ENCODE data around the gene LRRTM3.

The LRRTM3 gene

DNA sequence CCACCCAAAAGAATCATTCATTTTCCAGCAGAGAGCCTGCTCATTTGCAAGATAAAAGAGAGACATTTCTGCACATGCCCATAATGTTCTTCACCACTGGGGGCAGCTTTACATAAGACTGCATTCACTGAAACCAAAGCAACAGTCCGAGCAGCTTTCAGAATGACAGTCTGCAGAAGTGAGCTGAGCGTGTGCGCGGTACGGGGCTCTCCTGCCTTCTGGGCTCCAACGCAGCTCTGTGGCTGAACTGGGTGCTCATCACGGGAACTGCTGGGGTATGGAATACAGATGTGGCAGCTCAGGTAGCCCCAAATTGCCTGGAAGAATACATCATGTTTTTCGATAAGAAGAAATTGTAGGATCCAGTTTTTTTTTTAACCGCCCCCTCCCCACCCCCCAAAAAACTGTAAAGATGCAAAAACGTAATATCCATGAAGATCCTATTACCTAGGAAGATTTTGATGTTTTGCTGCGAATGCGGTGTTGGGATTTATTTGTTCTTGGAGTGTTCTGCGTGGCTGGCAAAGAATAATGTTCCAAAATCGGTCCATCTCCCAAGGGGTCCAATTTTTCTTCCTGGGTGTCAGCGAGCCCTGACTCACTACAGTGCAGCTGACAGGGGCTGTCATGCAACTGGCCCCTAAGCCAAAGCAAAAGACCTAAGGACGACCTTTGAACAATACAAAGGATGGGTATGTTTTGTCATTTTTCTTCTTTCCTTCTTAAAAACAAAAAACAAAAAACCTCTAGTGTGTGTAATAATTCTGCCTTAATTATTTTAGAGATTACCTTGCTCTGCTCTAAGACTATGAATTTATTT is at the start of gene LRRTM3:
LRRTM3 (plus strand) TSS at position 141 of the 820 bp plus-strand sequence.
- DNase-seq (ENCODE audit: low read depth in 3 of 3, low spot score in 1 of 3): no peak

DNA sequence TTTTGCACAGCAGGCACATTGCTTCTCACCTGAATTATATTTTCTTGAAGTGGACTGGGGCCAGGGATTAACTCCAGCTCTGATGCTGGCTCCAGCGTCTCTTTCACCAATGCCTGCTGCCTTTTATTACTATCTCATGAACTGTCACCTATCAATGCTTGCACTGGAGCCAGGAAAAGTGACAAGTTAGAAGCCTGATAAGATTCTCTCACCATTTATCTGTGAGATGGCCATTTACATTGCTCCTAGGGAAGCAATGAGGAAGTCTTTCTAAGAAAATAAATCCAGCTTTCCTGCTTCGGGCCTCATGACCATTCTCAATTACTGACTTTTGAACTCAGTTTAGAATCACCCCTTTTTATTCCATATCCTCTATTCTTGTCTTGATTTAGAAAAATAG is 48.5 kb upstream of the LRRTM3 start:
- DNase-seq (ENCODE audit: low read depth in 3 of 3, low spot score in 1 of 3): no peak

DNA sequence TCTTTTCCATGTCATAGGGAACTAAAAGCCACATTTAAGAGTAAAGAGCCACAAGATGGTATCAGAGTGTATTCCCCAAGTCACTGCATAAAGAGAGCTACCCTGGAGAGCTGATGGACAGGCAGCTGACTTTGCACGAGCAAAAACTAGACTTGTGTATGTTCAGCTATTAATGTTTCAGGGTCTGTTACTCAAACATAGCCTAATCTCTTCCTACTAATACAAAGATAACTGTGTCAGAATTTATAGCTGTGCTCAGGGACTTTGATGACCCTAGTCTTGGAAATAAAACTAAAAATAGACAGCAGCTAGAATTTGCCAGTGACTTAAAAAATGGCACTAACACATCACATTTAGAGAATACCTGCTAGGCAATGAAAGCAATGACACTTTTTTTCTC is 45.5 kb upstream of the LRRTM3 start:
- no peak for DNase-seq (ENCODE audit: low read depth in 3 of 3, low spot score in 1 of 3)

DNA sequence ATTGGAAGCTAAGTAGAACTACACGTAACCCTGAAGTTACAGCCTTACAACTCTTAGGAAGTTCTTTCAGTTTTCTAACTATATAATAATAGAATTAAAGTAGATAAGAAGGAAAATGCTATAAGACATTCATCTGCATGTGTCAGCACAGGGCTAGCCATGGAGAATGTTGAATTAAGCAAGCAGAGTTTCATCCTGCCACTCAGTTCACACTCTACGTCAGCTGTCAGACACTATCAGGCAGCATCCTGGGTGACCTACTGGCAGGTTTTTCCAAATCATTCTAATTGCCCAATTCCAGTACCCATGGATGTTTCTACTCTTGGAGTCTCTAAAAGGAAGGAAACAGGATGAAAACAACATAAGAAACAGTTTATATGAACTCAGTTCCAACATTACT is 45.0 kb upstream of the LRRTM3 start:
- no peak for DNase-seq (ENCODE audit: low read depth in 3 of 3, low spot score in 1 of 3)

DNA sequence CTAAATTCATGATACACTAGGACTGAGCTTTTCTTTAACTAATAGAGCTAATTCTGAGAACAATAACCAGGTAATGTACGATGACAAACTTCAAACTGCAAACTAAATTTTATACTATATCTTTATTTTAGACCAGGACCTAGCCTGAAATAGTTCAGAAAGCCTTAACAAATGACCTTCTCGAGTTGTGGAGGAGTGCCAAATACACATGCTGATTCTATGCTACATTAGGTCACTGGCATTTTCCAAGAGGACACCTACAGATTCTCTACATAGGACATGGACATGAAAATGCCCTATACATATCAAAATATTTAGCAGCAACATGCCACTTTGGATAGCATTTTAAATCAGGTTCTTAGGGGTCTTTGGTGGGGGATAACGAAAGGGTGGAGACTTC is 44.0 kb upstream of the LRRTM3 start:
- no peak for DNase-seq (ENCODE audit: low read depth in 3 of 3, low spot score in 1 of 3)

DNA sequence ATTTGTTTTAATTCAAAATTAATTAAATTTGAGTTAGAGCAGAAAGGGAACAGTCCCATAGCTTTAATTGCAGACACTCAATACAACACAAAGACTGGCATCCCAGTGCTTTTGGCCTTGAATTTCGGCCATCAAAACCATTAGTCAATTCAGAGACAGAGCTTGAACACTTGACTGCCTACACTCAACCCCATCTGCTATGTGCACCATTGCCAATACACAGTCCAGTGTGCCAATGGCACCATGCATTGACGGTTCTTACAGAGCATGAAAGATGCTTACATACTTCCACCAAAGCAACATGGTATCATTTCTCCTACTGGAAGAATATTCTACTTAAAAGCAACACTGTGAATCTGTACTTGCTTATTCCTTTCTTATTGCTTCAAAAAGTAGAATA is 43.6 kb upstream of the LRRTM3 start:
- DNase-seq (ENCODE audit: low read depth in 3 of 3, low spot score in 1 of 3): no peak

DNA sequence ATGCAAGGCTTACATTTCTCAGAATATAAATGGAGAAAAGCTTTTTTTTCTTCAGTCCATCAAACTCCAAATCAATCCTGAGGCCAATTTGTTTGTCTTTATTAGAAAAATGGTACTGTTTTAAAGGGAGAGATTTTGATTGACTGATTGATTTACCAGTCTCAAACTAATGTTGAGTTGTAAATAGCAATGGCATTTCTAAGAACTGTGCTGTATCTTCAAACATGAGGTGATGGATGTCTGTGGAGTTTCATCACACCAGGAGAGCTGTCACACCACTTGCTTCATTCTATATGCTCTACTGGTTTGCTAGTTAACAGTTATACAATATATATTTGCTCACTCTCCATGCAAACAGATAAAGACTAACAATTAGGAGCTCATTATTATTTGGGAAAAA is 39.0 kb upstream of the LRRTM3 start:
- DNase-seq (ENCODE audit: low read depth in 3 of 3, low spot score in 1 of 3): no peak

DNA sequence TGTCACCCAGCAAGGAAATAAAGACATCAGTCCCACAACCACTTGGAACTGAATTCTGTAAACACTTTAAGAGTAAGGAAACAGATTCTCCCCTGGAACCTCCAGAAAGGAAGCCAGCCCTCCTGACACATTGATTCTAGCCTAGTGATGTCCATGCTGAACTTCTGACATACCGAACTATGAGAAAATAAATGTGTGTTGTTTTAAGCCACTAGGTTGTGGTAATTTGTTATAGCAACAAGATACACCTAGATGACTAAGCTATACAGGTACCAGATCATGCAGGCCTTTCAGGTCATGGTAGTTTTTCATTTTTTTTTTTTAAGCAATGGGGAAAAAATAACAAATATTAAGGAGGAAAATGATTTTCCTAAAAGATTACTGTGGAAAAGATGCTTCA is 37.6 kb upstream of the LRRTM3 start:
- DNase-seq (ENCODE audit: low read depth in 3 of 3, low spot score in 1 of 3): no peak

DNA sequence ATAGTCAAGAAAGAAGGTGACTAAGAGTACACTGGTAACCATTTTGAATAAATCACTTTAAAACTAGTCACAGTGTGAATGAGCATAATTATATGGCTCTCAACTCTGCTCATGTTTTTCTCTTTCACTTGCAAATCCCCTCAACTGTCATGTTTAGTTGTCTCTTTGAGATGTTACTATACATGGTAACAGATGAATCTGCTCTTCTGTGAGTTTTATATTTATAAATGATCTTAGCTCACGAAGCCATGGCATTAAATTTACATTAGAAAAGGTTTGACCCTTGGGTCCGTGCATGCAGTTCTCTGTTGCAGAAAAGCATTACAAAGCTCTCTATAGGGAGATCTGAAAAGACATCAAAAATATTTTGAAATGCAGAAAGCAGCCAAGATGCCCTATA is 33.0 kb upstream of the LRRTM3 start:
- no peak for DNase-seq (ENCODE audit: low read depth in 3 of 3, low spot score in 1 of 3)

DNA sequence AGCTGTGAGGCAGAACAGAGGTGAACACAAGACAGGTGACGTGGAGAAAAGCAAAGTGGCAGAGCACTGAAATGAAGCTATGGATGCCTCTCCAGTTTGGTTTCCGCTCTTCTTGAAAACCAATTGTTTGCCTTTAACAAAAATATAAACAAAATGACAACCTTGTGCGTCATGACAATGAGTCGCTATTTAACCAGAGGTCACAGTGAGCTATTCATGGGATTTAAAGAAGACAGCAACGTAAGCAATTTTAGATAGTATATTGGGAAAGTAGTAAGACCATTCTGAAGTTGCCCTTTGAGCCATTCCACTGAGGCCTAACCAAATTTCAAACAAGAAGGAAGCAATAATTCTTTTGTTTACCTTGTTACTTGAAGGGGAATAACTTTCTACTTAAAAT is 15.2 kb upstream of the LRRTM3 start:
- DNase-seq (ENCODE audit: low read depth in 3 of 3, low spot score in 1 of 3): no peak

DNA sequence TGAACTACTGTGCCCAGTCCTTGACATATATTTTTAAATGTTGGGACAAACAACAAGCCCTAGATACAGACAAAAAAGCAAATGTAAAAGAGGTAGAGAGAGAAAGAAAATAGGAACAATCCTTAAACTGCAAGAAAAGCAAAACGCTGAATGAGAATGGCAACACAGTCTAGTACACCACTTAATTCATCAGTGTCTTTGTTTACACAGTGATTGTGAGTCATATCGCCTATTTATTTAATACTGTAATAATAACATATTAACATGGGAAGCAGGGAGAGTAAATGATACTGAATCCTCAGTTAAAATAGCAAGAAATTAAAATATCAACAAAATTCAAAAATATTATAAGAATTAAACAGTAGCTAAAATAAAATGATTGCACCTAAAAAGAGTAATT is 9.8 kb upstream of the LRRTM3 start:
- no peak for DNase-seq (ENCODE audit: low read depth in 3 of 3, low spot score in 1 of 3)

DNA sequence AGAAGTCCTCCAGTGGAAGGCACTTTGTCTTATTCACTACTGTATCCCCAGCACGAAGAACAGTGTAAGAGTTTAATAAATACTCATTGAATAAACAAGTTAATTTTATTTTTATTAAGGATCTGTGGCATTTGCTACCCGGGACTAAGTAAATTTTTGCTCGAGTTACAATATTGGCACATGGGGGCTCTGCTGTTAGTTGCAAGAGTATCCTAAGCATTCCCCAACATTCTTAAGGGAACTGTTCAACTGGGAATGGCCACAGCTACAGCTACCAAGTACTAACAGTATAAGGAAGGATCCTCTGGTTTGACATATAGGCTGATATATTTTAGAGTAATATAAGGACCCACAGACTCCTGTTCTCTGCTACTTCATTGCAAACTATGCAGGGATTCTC is 8.7 kb upstream of the LRRTM3 start:
- DNase-seq (ENCODE audit: low read depth in 3 of 3, low spot score in 1 of 3): no peak

DNA sequence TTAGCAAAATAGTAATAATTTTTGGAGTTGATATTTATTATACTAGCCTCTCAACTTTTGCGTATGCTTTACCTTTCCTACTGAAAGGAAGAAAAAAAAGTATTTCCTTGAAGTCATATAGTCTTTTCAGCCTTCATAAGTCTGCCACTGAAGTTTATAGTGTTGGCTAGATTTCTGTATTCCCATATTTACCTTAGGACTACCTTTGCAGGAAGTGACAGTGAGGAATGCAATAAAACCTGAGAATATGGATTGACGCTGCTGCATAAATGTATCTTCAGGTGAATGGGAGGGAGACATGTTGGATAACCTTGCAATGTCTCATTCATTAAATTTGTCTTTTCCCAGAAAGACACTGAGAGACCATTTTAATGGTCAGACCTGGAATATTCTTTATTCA is 6.6 kb upstream of the LRRTM3 start:
- no peak for DNase-seq (ENCODE audit: low read depth in 3 of 3, low spot score in 1 of 3)

DNA sequence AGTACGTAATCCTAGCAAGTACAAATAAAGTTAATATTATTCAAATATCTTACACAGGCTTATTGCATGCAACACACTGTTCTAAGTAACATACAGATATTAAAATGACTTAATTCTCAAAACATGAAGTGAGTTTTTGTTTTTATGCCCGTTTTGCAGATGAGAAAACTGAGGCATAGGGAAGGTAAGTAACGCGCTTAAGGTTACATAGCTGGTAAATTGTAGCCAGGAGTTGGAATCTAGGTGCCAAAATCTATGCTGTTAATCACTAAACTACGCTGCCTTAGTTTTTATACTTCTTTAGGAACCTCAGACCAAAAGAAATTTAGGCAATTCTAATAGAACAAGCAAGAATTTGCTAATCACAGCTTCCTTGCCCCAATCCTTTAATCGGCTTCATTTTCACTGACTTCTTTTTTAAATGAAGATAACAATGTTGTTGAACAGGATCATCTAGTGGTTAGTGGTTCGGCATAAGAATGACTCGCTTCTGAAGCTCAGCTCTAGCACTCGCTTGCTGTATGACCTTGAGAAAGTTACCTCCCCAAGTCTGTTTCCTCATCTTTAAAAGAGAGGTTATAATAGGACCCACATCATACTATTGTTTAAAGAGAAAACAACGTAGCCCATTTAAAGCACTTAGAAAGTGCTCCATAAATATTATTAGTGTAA is 1.0 kb upstream of the LRRTM3 start:
- DNase-seq (ENCODE audit: low read depth in 3 of 3, low spot score in 1 of 3): no peak

DNA sequence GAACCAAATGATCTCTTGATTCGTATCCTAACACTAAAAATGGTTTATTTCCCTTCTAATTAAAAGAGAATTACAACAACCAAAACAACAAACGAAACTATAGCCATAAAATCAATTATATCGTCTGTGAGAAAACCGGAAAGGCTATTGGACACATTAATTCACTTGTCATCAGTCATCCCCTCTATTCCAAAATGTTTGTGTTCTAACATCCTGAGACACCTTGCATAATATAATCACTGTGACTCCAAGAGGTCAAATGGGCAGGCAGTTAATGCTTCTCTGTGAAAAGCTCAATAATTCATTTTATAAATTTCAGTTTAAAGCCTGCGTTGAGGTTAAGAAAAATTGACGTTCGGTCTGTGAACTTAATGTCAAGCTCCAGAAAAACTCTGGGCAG is 463 bp upstream of the LRRTM3 start:
- no peak for DNase-seq (ENCODE audit: low read depth in 3 of 3, low spot score in 1 of 3)

DNA sequence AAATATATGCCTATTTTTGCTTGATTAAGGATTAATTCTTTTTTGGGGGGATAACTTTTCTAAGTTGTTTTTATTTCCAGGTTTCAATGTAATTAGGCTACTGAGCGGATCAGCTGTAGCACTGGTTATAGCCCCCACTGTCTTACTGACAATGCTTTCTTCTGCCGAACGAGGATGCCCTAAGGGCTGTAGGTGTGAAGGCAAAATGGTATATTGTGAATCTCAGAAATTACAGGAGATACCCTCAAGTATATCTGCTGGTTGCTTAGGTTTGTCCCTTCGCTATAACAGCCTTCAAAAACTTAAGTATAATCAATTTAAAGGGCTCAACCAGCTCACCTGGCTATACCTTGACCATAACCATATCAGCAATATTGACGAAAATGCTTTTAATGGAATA is 1.0 kb downstream of the LRRTM3 start:
- no peak for DNase-seq (ENCODE audit: low read depth in 3 of 3, low spot score in 1 of 3)

DNA sequence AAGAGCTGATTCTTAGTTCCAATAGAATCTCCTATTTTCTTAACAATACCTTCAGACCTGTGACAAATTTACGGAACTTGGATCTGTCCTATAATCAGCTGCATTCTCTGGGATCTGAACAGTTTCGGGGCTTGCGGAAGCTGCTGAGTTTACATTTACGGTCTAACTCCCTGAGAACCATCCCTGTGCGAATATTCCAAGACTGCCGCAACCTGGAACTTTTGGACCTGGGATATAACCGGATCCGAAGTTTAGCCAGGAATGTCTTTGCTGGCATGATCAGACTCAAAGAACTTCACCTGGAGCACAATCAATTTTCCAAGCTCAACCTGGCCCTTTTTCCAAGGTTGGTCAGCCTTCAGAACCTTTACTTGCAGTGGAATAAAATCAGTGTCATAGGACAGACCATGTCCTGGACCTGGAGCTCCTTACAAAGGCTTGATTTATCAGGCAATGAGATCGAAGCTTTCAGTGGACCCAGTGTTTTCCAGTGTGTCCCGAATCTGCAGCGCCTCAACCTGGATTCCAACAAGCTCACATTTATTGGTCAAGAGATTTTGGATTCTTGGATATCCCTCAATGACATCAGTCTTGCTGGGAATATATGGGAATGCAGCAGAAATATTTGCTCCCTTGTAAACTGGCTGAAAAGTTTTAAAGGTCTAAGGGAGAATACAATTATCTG is 1.6 kb downstream of the LRRTM3 start:
- DNase-seq (ENCODE audit: low read depth in 3 of 3, low spot score in 1 of 3): no peak

DNA sequence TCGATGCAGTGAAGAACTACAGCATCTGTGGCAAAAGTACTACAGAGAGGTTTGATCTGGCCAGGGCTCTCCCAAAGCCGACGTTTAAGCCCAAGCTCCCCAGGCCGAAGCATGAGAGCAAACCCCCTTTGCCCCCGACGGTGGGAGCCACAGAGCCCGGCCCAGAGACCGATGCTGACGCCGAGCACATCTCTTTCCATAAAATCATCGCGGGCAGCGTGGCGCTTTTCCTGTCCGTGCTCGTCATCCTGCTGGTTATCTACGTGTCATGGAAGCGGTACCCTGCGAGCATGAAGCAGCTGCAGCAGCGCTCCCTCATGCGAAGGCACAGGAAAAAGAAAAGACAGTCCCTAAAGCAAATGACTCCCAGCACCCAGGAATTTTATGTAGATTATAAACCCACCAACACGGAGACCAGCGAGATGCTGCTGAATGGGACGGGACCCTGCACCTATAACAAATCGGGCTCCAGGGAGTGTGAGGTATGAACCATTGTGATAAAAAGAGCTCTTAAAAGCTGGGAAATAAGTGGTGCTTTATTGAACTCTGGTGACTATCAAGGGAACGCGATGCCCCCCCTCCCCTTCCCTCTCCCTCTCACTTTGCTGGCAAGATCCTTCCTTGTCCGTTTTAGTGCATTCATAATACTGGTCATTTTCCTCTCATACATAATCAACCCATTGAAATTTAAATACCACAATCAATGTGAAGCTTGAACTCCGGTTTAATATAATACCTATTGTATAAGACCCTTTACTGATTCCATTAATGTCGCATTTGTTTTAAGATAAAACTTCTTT is 2.3 kb downstream of the LRRTM3 start:
- no peak for DNase-seq (ENCODE audit: low read depth in 3 of 3, low spot score in 1 of 3)

DNA sequence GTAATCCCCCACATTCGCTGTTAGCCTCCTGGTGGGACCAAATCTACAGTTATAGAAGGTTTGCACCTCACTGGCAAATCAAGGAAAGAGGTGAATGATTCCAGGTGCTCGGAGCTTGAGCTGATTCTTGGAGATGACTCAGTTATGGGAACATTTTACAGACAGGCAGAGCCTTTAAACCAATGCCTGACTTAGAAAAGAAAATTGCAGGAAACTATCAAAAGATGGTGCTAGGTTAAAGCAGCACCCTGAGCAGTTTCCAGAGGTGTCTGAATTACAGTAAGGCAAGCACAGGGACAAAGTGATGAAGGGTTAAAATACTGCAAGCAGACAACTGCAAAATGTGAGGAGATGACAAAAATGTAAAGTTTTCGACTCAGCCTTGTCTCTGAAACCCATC is 2.9 kb downstream of the LRRTM3 start:
- no peak for DNase-seq (ENCODE audit: low read depth in 3 of 3, low spot score in 1 of 3)

DNA sequence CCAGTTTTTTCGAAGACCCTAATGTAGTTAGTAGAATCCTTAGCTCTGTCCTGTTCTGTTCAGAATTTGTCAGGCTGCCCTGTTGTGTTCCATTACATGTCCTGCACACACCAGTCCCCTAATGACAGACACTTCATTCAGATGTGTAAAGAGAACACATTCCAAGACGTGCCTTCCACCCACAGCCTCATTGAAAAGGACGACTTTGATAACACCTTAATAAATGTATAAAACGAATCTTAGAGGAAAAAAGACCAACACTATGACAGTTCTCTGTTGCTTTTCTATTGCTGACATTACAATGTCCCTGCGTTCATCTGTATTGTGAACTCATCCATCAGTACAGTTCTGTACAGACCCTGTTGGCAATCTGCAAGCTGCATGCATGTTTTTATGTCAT is 3.5 kb downstream of the LRRTM3 start:
- DNase-seq (ENCODE audit: low read depth in 3 of 3, low spot score in 1 of 3): no peak

DNA sequence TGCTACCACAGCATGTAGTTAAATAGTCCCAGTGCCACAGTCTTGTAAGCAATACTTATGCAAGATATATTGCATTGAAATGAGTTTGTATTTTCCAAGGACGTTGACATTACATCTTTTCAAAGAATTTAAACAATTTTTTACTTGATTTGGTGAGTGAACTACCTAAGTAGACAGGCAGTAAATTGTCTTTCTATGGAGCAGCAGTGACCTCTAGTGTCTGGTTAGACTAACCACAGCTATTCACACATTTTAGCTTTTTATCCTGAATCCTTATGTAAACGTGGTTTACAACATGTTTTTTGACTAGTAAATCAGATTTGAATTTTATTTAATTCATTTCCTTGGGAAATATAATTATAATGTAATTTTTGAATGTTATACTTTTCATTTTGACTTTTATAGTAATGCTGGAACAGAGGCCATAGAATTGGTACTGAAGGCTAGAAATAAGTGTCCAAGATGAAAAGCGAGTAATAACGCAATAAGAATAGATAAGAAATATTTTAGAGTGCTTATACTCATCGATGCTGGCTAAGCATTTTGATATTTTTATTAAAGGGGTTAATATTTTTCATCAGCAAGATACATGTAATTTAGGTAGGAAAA is 5.6 kb downstream of the LRRTM3 start:
- no peak for DNase-seq (ENCODE audit: low read depth in 3 of 3, low spot score in 1 of 3)
